DOHH2 (cell line): ENCODE measurements around the gene ANKRD16.

Source experiments
- CTCF ChIP-seq: fragments of 200-600 bp; sonication (generic); IDR thresholded peaks from one replicate; pipeline ENCODE4 v1.5.1; 2014; ENCODE audit warnings: antibody characterized with exemption, mild to moderate bottlenecking, low read depth, low read length; ENCODE audit not compliant: poor library complexity, severe bottlenecking
- EZH2phosphoT487 ChIP-seq: fragments of 200-600 bp; sonication (generic); IDR thresholded peaks from 2 replicates; pipeline ENCODE4 v1.6.1; 2017; ENCODE audit warnings: borderline replicate concordance, mild to moderate bottlenecking, antibody characterized with exemption, low read length, moderate library complexity, mixed read lengths

DNA sequence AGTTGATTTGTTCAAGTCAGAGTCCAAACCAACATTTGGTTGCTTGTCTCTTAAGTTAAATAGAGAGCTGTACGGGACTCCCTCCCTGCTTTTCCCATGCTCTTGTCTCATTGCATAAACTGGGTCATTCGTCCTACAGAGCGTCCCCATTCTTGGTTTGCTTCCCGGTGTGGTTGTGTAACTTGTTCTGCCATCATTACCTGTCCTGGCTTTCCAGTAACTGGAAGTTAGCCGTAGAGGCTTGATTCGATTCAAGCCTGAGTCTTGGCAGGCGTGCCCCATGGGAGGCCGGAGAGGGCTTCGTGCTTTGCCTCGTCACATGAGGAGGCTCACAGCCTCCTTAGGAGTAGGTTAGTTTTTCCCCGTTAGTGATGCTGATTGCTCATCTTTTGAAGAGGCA, 40.6 kb upstream of the ANKRD16 start:
- TF ChIP-seq CTCF, result no peak
- TF ChIP-seq EZH2phosphoT487, result no peak
